ENCODE data around the gene MORN4.

- TF ChIP-seq CTCF (IDR thresholded peaks at IDR 0.05): no peak
- no peak for TF ChIP-seq EP300 (IDR thresholded peaks at IDR 0.05)
- no peak for TF ChIP-seq POLR2A (IDR thresholded peaks at IDR 0.05)
- TF ChIP-seq POLR2AphosphoS5 (IDR thresholded peaks at IDR 0.05): no peak
Measured at GRCh38 chr10:97607095-97607636, 26.1 kb downstream of the MORN4 start.
